LNCaP clone FGC (cell line): ENCODE measurements around the gene CDKL4.
A peak's percentile ranks its signal among the peaks of the same experiment; 100 is the strongest.

Experiments used
- DNase-seq: peaks from one replicate; pipeline ENCODE4 v3.0.0-alpha.2; 2011; ENCODE audit warnings: low read depth
- H3K4me3 ChIP-seq: 2 replicates; pipeline ENCODE4 v1.5.1; 2011; ENCODE audit warnings: mild to moderate bottlenecking, low read depth, low read length, control low read depth
- CTCF ChIP-seq: IDR thresholded peaks from 2 replicates; pipeline ENCODE4 v1.5.1; 2012; ENCODE audit warnings: mild to moderate bottlenecking; ENCODE audit not compliant: control insufficient read depth, insufficient read depth; ENCODE audit errors: extremely low read depth

The CDKL4 gene

GRCh38 chr2:39232141-39232540, 11.6 kb downstream of the CDKL4 start:
- TF ChIP-seq CTCF = no peak
- no peak overlapping the region for H3K4me3 ChIP-seq
- DNase-seq = no peak

GRCh38 chr2:39228413-39229209, 15.2 kb downstream of the CDKL4 start:
- no peak for TF ChIP-seq CTCF
- no peak for DNase-seq
- H3K4me3 ChIP-seq = no peak overlapping the region

- no peak overlapping the region for H3K4me3 ChIP-seq
- peak; percentile 19 for DNase-seq
- peak; percentile 61 for TF ChIP-seq CTCF
These were observed 15.9 kb downstream of the CDKL4 start for GRCh38 chr2:39227628-39228412.

GRCh38 chr2:39225567-39225966, 18.2 kb downstream of the CDKL4 start:
- no peak overlapping the region for H3K4me3 ChIP-seq
- TF ChIP-seq CTCF = no peak
- no peak for DNase-seq

GRCh38 chr2:39223909-39224308, 19.9 kb downstream of the CDKL4 start:
- no peak for DNase-seq
- no peak for TF ChIP-seq CTCF
- H3K4me3 ChIP-seq = no peak overlapping the region

GRCh38 chr2:39221459-39221858, 22.3 kb downstream of the CDKL4 start:
- DNase-seq = no peak
- H3K4me3 ChIP-seq = no peak overlapping the region
- no peak for TF ChIP-seq CTCF
